GM18499 (cell line): Measurements from ENCODE around the gene MEIKIN.

ENCODE experiments used
- ATAC-seq: cut with Tn5 transposase; IDR thresholded peaks from one replicate; pipeline ENCODE4 v1.9.1; 2021; ENCODE audit warnings: moderate number of reproducible peaks; ENCODE audit not compliant: insufficient read depth, unreplicated experiment

MEIKIN gene

GRCh38 chr5:131945551-131946168, at the start of gene MEIKIN:
Gene MEIKIN, minus strand, starts transcription at chr5:131945663. Its CDS starts 158 bp downstream, at chr5:131945505.
- ATAC-seq = no peak

DNA sequence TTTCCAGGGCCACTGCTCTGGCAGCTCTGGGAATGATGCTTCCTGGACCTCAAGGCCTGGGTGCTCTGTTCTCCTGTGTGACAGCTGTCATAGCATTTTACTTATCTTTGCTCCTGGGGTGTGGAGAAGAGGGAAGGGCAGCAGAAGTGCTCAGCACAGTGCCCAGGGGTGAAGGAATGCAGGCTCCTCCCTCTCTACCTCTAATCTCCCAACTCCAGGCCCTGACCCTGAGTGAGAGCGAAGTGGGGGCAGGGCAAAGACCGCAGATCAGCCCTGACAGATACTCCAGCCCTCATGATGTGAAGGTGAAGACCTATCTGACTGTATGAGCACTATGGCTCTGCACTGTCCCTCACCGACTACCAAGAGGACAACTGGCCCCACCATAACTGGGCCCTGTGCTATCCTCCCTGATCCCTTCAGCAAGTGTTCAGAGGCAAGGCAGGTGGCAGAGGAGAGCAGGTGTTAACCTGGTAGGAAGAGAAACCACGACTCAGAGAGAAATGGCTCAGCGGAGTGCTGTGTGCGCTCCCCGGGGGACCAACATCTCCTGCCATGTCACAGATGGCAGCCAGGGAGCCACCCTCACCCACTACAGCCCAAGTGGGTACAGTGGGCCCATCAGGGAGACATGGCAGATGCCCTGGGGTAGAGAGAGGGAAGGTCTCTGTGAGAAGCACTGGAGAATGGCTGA, 49.2 kb upstream of the MEIKIN start:
- ATAC-seq = no peak

DNA sequence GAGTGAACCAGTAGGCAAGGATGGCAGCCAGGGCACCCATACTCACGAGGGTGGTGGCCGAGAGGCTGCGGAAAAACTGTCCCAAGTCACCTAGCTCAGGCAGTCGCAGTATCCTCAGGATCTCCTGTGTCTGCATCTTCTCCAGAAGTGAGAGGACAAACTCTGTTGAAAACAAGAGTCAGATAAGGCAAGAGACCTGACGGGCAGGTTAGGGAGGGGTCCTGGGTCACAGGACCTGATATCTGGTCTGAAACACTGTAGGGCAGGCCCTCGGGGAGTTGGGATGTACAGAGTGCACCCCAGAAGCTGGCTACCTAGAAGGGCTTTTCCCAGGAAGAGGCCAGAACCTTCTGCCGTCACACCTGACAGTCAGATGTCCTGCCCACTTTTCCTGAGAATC, 48.6 kb upstream of the MEIKIN start:
- ATAC-seq = no peak

- ATAC-seq = no peak
Observed at GRCh38 chr5:131993676-131994075, 48.2 kb upstream of the MEIKIN start.

DNA sequence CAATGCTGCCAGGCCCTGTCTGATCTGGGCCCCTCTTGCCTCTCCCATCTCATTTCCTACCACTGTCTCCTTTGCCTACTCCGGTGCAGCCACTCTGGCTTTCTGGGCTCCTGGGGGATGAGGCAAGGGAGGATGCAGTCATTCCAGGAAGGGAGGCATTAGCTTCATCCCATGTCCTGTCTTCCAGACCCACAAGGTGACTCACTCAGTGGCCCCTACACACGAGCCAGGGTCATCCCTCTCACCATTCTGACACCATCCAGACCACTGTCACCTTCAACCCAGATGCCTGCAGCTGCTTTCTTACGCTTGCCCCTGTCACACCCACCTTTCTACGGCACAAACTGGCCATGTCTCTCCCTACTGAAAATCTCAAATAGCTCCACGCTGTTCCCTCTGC, 46.9 kb upstream of the MEIKIN start:
- no peak for ATAC-seq

GRCh38 chr5:131991593-131992324, 46.3 kb upstream of the MEIKIN start:
- no peak for ATAC-seq

GRCh38 chr5:131990716-131991115, 45.3 kb upstream of the MEIKIN start:
- ATAC-seq = no peak

DNA sequence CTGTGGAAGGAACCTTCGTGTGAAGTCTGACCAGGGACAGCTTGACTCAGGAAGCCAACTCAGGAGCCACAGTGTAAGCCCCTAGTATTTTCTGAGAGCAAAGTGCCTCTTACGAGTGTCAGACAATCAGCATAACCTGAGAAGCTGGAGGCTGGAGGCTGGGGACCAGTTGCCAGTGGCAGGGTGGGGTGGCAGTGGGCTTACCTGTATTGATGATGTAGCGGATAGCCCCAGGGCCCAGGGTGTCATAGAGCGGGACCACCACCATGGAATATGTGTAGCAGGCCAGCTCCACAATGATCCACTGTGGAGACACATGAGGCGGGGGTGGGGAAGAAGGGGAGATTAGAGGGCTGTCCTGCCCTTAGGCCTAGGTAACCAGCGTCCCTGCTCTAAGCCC, 43.1 kb upstream of the MEIKIN start:
- ATAC-seq = no peak

GRCh38 chr5:131987251-131987650, 41.8 kb upstream of the MEIKIN start:
- no peak for ATAC-seq

DNA sequence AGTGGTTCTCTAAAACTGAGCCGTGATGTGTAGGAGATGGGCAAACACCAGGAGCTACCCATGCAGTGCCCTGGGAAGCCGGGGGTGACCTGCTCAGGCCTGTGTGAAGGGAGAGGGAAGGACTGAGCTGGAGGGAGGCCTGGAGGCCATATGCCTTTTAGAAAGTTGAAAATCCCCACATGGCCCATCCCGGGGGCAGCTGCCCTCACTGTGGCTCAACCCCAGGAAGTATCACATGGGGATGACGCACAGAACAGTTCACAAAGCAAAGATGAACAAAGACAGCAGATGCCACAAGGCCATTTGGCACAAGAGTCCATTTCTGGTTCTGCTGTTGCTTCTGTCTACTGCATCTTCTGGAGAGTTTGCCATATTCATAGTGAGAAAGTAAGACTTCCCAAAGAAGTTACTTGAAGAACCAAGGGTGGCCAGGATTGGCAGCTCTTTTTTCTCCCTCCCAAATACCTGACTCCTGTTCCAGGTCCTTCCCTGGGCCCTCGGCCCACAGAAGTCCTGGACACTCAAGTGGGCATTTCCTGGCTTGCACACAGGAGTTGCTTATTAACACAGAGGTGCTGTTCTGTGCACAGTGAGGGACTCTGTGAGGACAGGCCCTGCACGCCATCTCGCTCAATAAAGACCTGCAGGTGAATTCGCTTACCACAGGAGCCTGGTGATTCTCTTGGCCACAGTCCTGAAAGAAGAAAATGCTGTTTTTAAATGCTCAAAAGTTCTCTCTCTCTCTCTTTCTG, 40.9 kb upstream of the MEIKIN start:
- ATAC-seq = no peak

- no peak for ATAC-seq
Observed at GRCh38 chr5:131984956-131985665, 39.6 kb upstream of the MEIKIN start.

DNA sequence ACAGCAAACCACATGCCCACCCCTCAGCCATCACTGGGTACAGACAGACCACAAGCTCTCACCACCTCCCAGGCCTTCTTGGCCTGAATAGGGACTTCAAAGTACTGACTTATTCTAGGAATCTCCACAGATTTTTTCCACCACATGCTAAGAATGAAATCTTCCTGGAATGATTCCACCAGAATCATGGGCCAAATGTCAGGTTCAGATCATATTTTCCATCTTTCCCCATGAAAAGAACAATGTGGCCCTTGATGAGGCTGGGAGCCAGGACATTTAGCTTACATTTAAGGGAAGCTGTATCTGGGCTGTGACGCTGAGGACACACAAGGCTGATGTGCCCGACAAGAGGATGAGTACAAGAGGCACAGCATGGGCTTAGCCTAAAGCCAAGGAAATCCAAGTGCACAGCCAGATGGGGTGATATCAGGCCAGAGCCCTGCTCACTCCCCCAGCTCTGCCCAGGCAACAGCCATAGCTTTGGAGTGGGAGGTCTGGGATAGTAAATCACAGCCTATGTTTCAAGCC, 37.8 kb upstream of the MEIKIN start:
- ATAC-seq = no peak

DNA sequence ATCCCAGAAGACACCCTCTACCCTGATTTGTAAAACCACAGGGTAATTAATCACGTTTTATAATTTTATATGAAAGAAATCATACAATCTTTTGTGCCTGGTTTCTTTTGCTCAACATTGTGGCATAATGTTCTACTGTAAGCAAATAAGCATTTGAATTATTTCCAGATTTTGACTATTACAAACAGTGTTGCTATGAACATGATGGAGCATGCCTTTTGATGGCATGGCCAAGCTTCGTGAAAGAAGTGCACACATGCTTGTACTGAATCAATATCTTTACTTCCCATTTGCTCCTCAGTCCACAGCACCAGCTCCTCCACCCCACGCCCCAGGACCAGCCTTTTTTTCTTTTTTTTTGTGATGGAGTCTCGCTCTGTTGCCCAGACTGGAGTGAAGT, 36.1 kb upstream of the MEIKIN start:
- no peak for ATAC-seq

- ATAC-seq = no peak
Observed at GRCh38 chr5:131980696-131981095, 35.2 kb upstream of the MEIKIN start.

DNA sequence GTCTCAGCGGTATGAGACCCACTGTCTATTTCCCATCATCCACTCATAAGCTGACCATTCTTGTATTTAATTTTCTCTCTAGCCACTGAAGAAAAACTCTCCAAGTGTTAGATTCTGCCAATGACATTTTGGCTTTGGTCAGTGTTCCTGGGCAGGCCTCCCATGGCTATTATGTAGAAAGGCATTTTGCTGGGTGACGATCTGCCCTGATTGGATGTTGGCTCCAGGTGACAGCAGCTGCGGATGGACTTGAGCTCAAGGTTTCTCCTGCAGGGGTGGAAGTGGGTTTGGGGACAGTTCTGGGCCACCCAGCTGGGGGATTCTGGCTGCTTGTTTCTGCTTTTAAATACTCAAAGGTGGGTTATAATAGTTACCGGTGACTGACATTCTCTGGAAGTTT, 34.4 kb upstream of the MEIKIN start:
- no peak for ATAC-seq

GRCh38 chr5:131977212-131977604, 31.7 kb upstream of the MEIKIN start:
- no peak for ATAC-seq

GRCh38 chr5:131976414-131977211, 31.1 kb upstream of the MEIKIN start:
- no peak for ATAC-seq

DNA sequence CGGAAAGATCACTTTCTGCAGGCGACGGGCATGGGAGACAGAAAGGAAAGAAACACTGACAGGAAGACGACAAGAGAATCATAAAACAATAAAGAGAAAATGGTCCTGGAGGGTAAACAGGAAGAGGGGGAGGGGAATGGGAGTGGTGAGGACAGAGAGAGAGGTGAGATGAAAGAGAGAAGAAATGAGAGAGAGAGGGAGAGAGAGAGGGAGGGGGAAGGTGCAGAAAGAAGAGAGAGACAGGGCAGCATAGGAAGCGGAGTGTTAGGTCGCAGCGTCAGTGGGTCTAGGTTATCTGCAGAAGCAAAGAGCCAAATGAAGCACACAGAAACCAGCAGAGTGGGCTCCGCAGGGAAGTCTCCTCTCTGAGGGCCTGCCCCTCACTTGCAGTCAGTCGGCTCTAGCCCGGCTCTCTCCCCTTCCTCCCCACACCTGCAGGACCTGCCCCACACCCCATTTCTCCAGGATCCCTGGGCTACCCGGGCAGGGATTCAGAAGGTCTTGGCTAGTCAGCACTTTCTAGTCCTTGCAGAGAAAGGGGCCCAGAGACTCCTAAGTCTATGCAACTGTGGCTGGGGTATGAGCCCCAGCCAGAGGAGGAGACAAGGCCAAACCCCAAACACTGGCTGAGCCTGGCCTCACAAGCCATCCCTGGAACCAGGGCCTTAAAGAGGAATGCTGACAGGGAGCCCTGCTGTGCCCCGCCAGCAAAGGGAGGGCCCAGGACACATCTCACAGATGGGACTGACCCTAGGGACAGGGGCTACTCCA, 29.7 kb upstream of the MEIKIN start:
- ATAC-seq = no peak

DNA sequence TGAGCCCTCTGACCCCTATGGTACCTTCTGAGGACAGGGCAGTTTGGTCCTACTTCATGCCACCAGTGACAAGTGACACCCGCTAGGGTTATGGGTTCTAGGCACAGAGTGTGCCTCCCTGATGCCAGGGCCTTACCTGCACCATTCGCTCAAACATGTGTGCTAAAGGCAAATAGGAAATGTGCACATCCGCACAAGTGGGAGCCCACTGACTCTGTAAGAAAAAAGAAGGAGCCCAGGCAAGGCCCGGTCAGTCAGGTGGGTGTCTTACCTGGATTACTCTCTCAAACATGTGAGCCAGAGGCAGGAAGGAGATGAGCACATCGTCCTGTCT, 29.1 kb upstream of the MEIKIN start:
- no peak for ATAC-seq
